ENCODE results near the gene MKRN2.
"Not testable (repeated sequence)": the region's sequence is repeated elsewhere in the genome, so short reads cannot be mapped to it uniquely, and the experiment has no call there.

Gene MKRN2

GRCh38 chr3:12590096-12590495 is 33.2 kb downstream of the MKRN2 start:
- no peak for DNase-seq

DNA sequence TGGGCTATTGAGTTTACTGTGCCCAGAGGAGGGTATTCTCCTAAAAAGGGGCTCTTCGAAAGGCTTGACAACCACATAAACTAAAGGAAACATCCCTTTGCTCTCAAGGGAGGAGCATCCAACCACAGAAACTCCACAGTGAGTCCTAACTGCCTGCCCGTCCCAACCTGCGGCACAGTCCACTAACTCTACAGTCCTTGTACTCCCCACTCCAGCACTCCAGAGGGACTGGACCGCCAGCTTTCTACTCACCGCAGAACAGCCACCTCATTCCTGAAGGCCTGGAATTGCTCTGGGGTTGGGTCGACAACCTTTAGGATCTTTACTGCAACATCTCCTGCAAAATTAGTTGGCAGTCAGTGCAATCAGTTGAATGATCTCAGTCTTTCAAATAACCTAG is 34.6 kb downstream of the MKRN2 start:
- DNase-seq = no peak

- DNase-seq = no peak
These were observed 35.3 kb downstream of the MKRN2 start for GRCh38 chr3:12591997-12592715.

DNA sequence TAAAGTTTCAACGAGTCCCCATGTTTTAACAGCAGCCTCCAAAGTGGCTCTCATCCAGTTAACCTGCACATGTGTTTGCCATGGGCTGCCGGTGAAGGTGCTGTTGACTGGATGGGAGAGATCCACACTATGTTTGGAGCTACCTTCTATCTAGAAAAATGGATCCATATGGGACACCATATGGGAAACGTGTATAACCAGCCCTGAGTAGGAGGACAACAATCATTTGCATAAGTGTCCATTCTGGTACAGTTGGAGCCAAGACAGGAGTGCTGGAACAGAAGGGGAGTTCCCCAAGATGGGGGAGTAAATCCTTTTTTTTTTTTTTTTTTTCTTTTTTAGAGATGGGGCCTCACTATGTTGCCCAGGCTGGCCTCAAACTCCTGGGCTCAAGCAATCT is 36.6 kb downstream of the MKRN2 start:
- DNase-seq = no peak

GRCh38 chr3:12598890-12599289 is 42.0 kb downstream of the MKRN2 start:
- no peak for DNase-seq

DNA sequence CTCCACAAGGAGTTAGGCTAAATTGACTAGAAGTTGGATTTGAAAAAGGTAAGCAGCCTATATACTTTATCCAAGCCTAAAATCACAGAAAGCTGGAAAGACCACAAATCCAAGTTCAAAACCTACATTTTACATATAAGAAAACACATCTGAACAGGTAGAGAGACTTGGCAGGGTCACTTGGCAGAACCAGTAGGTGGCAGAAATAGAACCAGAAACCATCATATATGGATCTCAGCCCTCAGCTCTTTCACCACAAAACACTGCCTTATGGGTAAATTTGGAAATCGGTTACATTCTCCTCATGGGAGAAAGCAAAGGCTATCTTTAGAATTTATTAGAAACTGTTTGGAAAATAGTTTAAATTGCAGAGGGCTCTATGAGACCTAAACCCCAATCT is 44.2 kb downstream of the MKRN2 start:
- no peak for DNase-seq

DNA sequence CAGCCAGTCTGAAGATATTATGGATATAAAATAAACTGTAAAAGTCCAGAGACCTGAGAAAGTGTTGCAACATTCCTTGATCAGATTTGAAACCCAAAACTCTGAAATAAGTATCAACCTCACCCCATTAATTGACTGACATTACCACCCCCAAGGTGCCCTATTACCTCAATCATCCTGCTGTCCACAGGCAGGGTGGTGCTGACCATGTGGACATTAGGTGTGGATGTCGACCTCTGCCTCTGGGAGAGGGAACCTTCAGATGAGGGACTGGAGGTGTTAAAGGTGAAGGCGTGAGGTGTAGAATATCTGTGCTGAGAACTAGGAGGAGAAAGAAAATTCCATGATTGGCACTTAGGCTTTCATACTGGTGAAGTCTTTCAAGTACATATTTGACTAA is 47.1 kb downstream of the MKRN2 start:
- no peak for DNase-seq

GRCh38 chr3:12608376-12608775 is 51.5 kb downstream of the MKRN2 start:
- DNase-seq = no peak

DNA sequence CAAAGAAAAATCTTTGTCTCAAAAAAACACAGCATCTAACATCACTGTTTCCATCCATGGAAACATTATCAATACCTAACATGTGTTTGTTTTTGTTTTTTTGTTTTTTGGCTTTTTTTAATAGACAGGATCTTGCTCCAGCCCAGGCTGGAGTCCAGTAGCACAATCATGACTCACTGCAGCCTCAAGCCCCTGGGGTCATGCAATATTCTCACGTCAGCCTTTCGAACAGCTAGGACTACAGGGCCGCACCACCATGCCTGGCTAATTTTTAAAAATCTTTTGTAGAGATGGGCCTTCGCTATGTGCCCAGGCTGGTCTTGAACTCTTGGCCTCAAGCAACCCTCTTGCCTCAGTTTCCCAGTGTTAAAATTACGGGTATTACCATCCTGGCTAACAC is 54.2 kb downstream of the MKRN2 start:
- no peak for DNase-seq

- DNase-seq = no peak
These were observed 55.8 kb downstream of the MKRN2 start for GRCh38 chr3:12612514-12613226.

DNA sequence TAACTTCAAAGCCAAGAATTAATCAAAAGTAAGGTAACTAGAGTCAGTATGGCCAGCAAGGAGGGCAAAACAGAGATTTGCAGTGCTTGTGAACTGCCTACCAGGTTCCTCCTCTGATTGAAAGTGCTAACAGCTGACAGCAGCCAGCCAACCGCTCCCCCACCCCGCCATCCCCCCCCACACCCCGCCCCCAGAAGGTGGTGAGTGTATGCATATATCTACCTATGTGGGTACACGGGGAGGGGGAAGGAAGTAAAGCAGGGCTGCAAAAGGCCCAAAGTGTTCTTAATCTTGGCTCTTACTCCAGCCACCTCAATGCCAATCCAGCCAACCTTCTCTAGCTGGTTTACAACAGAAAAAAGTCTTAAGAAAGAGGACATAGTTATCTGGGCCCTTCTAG is 56.4 kb downstream of the MKRN2 start:
- no peak for DNase-seq

DNA sequence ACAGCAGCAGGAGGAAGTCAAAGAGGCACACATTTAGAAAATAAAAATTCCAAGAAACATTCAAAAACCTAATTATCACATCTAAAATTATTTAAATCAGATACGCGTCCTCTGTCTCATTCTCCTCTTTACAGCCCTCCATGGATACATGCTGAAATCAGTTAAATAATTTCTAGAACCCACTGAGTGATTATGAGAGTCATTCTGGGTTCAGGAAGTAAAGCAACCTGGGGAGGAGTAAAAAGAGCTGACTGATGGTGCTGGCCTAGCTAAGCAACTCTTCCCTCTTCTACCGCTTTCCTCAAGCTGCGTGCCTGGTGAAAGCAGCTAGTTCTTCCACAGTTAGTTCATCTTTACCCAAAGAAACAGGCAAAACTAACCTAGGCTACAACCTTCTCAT is 58.4 kb downstream of the MKRN2 start:
- no peak for DNase-seq

DNA sequence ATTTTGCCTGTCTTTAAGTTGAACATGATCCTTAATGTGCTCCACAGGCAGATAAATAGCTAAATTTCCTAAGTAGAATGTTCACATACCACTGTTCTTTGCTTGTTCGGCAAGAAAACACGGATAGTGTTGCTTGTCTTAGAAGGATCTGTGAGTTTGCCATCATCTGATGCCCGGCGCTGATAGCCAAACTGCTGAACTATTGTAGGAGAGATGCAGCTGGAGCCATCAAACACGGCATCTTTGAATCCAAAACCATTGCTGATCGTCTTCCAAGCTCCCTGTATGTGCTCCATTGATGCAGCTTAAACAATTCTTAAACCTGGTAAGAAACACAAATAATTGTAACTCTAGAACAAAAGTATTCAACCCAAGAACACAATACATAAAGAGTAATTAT is 61.5 kb downstream of the MKRN2 start:
- DNase-seq = no peak

GRCh38 chr3:12620305-12620704 is 63.4 kb downstream of the MKRN2 start:
- no peak for DNase-seq

DNA sequence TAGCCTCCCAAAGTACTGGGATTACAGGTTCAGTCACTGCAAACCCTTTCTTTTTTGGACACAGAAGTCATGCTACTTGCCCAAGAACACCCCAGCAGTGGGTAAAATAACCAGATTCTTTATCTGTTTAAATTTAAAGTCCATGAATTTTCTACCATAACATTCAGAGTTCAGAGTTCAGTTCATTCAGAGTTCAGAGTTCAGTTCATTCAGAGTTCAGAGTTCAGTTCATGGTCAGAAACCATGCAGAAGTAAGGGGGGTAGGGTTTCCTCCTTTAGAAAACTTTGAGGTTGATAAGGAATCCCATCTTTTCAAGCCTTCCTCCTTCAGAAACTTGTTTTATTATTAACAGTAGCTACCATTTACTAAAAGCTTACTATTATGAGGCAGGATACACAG is 63.8 kb downstream of the MKRN2 start:
- DNase-seq = no peak

DNA sequence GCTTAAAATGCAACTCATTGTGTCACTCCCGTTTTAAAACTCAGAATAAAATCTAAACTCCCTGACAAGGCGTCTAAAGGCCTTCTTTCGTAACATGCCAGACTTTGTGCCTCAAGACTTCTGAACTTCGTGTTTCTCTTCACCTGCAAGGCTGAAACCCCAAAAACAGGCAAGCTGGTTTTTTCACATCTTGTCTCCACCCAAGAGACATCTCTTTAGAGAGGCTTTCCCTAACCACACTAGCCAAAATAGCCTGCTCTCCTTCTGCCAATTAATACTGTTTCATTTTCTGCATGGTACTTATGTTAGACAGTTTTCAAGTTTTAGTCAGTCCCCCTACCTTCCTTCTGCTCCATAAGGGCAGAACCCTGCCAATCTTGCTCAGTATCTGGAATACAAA is 65.4 kb downstream of the MKRN2 start:
- DNase-seq = no peak

GRCh38 chr3:12624056-12624455 is 67.2 kb downstream of the MKRN2 start:
- DNase-seq = no peak

DNA sequence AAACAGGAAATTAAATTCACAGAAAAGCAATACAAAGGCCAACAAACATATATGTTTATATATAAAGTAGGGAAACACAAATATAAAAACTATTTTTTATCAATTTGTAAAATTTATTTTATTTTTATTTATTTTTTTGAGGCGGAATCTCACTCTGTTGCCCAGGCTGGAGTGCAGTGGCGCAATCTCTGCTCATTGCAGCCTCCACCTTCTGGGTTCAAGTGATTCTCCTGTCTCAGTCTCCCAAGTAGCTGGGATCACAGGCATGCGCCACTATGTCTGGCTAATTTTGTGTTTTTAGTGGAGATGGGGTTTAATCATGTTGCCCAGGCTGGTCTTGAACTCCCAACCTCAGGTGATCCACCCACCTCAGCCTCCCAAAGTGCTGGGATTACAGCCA is 68.1 kb downstream of the MKRN2 start:
- not testable (repeated sequence) for DNase-seq

DNA sequence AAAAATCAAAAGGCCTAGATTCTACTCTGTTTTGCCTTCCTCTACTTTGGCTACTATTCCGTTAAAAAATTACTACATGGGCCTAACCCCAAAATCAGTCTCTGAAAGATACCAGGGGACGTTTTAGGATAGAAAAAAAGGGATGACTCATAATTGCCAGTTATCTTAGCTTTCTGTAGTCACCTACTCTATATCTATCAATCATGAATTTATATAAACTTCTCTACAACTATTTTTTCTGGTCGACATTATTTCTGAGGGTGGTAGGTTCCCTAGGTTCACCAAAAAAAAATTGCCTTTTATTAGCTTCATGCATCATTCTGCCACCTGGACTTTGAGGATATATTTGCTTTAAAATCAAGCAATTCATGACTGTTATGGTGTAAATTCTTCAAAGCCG is 70.5 kb downstream of the MKRN2 start:
- no peak for DNase-seq

GRCh38 chr3:12628813-12629212 is 71.9 kb downstream of the MKRN2 start:
- DNase-seq = no peak

DNA sequence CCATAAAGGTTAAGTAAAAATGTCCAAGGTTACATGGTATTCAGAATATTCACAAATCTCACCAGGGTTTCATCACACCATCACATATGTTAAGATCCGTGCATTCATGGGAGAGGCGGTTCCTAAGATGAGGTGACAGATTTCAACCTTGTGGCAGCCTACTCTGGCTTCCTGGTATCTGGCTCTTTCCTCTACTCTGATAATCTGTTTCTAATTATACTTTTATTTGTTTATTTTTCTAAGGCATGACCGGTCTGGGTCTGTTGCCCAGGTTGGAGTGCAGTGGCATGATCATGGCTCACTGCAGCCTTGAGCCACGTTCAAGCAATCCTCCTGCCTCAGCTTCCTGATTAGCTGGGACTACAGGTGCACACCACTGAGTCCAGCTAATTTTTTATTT is 72.7 kb downstream of the MKRN2 start:
- no peak for DNase-seq

DNA sequence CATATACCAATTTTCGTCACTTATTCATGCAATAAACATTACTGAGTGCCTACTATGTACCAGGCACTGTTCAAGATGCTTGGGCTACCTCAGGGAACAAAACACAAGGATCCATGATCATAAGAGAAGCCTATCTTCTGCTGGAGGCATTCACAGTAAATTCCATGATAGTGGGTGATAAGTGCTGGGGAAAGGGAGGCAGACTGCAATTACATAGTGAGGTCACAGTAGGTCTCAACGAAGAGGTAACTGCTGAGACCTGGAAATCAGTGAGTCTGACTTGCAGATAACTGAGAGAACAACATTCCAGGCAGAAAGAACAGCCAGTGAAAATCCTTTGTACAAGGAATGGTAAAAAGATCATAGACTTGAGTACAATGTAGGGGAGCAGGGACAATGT is 73.4 kb downstream of the MKRN2 start:
- DNase-seq = no peak

GRCh38 chr3:12630843-12631242 is 74.0 kb downstream of the MKRN2 start:
- DNase-seq = not testable (repeated sequence)

DNA sequence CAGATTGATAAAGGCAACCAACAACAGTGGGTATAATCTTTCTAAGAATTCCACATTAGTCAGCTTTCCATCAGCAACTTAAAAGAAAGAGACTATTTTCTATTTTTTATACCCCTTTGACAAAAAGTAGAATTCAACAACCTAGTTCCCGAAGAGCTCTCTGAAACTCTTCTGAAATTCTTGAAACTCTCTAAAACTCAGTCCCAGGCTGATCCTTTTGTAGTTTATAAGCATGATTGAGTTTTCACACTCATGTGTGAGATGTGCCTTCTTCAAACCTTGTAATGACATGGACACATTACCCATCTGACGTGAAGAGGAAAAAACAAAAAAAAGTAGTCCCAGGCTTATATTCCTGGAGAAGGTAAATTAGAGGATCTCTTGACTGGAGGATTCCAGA is 75.6 kb downstream of the MKRN2 start:
- DNase-seq = no peak

GRCh38 chr3:12633108-12633507 is 76.2 kb downstream of the MKRN2 start:
- DNase-seq = no peak
